Transverse colon (tissue), 4 donors: ENCODE data around the gene COQ5.

Experiments
- CTCF ChIP-seq, 5 experiments: fragments of 200-600 bp in 3 of 5; fragments of 450-650 bp in 2 of 5; sonication (generic) in 3 of 5; IDR thresholded peaks; 1 replicate in 2 of 5; 2 replicates in 3 of 5; pipeline ENCODE4 v1.5.1; 2016 to 2017; ENCODE audit warnings: antibody characterized with exemption in 5 of 5, inconsistent platforms in 3 of 5, mild to moderate bottlenecking in 2 of 5, moderate library complexity in 1 of 5
- EP300 ChIP-seq: sonication (generic); formaldehyde crosslinking; IDR thresholded peaks from one replicate; pipeline ENCODE4 v1.6.1; 2017; ENCODE audit warnings: antibody characterized with exemption, low read depth
- POLR2A ChIP-seq: fragments of 450-650 bp; IDR thresholded peaks from one replicate; pipeline ENCODE4 v1.6.1; 2016; ENCODE audit warnings: antibody characterized with exemption, mild to moderate bottlenecking, moderate library complexity
- POLR2AphosphoS5 ChIP-seq, 3 donors: sonication (generic); formaldehyde crosslinking; IDR thresholded peaks; one replicate each; pipeline ENCODE4 v1.6.1; 2016; ENCODE audit warnings: antibody characterized with exemption in 3 of 3

DNA sequence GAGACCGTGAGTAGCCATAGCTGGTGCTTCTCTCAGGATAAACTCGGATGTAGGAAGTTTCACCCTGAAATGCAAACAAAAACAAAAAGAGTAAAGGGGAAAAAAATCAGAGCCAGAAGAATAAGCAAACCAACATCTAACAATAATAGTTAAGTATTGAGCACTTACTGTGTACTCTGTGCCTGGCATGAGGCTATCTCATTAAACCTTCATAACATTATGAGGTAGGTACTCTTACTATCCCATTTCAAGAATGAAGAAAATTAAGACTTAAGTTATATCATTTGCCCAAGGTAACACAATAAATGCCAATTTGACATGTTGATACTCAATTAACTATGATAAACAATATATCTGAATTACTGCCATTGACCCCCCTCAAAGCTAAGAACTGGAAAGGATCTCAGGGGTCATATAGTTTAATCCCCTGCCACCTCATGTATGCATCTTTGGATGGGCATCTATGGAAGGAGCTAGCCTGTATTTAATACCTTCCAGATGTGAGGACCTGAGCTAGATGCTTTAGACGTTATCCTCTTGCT is 66.8 kb downstream of the COQ5 start:
- TF ChIP-seq POLR2A (no peak), CTCF (IDR thresholded peaks at IDR 0.05) (no peak), POLR2AphosphoS5 (IDR thresholded peaks at IDR 0.05) (no peak), EP300 (no peak)
